Measurements from ENCODE around the gene RCCD1.
"Not testable (repeated sequence)": the region's sequence is repeated elsewhere in the genome, so short reads cannot be mapped to it uniquely, and the experiment has no call there.

RCCD1 gene

DNA sequence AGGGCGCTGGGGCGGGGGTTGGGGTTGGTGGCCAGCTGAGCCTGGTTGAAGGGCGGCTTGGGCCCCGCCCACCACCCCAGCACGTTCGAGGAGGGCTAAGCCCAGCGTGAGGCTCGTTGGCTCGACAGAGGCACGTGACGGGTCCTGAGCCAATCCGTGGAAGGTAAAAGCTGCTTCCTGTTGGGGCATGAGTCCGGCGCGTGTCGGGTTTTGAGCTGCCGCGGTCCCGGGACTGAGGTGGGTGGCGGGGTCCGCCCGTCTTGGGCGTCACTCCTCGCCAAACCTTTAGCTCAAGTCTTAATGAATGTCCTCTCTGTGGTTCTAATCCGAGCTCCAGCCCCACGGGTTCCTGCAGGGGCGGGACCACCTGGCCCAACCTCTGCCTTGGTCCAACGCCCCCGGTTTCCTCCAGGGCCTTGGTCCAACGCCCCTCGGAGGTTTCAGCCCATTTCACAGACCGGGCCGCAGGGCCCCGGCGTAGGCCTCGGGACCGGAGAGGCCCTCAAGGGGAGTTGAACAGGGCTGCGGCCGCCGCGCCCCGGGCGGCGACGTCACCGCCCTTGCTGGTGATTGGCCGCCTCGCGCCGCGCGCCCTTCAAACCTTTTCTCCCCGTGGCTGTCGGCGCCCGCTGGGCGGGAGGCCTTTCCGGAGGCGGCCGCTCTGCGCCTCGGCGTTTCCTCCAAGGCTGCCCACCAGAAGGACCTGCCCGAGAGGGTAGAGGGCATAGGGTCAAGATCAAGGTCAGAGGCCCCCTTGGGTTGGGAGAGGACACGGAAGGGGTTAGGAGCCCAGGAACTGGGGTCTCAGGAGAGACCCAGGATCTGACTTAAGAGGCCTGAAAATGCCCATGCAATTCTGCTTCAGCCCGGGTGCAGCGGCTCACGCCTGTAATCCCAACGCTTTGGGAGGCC, at the start of gene RCCD1:
Gene RCCD1 (plus strand): TSS at position 173 of the 912 bp plus-strand sequence. CDS start 1,851 bp downstream, outside the sequence.
- DNase-seq (ENCODE audit: low spot score): peak; percentile 95

- no peak for DNase-seq (ENCODE audit: low spot score)
These were observed 49.1 kb upstream of the RCCD1 start for GRCh38 chr15:90905306-90906180.

DNA sequence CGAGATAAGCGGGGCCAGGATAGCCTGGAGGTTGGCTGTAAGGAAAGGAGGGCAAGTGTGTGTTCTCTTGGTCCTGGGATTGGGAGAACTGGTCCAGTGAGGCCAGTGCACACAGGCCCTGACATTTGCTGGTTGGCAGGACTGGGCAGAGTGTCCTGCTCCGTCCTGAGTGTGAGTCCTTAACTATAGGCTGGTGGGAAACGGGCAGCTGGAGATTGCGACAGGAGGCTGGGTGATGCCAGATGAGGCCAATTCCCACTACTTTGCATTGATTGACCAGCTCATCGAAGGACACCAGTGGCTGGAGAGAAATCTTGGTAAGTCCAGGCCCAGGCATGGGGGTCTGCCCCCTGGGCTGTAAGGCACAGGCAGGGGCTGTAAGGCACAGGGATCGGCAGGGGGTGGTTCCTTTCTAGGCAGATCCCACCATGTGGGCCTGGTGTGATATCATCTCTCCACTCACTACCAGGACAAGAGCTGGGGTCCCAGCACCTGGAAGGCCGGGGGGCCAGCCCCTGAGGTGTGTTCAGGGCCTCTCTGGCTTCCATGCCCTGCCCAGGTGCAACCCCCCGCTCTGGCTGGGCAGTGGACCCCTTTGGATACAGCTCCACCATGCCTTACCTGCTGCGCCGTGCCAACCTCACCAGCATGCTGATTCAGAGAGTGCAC, 48.4 kb upstream of the RCCD1 start:
- DNase-seq (ENCODE audit: low spot score): no peak

GRCh38 chr15:90907051-90907660, 47.5 kb upstream of the RCCD1 start:
- DNase-seq (ENCODE audit: low spot score): no peak

- no peak for DNase-seq (ENCODE audit: low spot score)
These were observed 46.7 kb upstream of the RCCD1 start for GRCh38 chr15:90907838-90908507.

DNA sequence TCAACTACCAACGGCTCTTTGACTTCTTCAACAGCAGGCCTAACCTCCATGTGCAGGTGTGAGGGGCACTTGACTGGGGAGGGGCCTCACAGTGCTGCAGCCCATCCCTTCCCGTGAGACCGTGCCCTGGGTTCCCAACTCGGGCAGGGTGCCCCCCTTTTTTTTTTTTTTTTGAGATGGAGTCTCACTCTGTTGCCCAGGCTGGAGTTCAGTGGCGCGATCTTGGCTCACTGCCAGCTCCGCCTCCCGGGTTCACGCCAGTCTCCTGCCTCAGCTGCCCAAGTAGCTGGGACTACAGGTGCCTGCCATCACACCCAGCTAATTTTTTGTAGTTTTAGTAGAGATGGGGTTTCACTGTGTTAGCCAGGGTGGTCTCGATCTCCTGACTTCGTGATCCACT, 45.2 kb upstream of the RCCD1 start:
- not testable (repeated sequence) for DNase-seq (ENCODE audit: low spot score)

GRCh38 chr15:90909976-90910375, 44.7 kb upstream of the RCCD1 start:
- no peak for DNase-seq (ENCODE audit: low spot score)

GRCh38 chr15:90910441-90911301, 44.0 kb upstream of the RCCD1 start:
- no peak for DNase-seq (ENCODE audit: low spot score)

DNA sequence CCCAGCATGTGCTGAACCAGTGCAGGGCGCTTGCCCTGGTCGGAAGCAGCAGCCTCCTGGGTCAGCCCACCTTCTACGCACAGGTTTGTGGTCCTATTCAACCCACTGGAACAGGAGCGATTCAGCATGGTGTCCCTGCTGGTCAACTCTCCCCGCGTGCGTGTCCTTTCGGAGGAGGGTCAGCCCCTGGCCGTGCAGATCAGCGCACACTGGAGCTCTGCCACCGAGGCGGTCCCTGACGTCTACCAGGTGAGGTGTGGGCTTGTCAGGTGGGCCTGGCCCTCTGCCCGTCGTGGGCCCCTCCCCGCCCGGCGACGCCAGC, 43.4 kb upstream of the RCCD1 start:
- no peak for DNase-seq (ENCODE audit: low spot score)

- DNase-seq (ENCODE audit: low spot score): no peak
These were observed 42.5 kb upstream of the RCCD1 start for GRCh38 chr15:90911906-90912769.

DNA sequence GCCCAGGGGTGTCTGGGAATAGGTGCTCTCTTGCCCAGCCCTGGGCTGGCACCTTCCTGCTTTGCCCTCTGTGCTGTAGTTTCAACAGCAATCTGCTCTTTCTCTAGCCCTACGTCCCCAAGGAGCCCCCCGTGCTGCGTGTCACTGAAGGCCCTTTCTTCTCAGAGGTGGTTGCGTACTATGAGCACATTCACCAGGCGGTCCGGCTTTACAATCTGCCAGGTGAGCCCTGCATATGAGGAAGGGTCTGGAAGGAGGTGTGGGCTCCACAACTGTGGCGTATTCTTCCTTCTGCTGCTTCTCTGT, 42.0 kb upstream of the RCCD1 start:
- no peak for DNase-seq (ENCODE audit: low spot score)

GRCh38 chr15:90913398-90913944, 41.2 kb upstream of the RCCD1 start:
- DNase-seq (ENCODE audit: low spot score): no peak

DNA sequence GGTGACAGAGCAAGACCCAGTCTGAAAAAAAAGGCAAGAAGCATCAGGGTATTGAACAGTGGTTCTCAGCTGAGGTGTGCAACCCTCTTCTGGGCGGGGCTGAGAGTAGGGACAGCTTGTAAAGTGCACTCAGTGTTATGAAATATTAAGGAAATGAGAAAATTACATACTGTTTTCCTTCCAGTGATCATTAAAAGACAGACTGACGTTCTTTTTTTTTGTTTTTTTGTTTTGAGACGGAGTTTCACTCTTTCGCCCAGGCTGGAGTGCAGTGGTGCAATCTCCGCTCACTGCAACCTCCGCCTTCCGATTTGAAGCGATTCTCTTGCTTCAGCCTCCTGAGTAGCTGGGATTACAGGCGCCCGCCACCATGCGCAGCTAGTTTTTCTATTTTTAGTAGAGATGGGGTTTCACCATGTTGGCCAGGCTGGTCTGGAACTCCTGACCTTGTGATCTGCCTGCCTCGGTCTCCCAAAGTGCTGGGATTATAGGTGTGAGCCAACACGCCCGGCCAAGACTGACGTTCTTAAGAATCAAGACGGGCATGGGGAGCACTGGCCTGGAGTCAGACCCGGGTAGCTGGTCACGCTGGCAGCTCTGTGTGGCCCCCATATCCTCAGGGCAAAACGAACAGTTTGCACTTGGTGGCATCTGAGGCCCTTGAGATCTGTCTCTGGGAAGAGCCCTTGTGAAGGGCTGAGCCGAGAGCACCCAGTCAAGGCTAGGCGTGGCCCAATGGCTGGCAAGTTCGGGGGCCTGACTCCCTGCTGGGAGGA, 40.2 kb upstream of the RCCD1 start:
- DNase-seq (ENCODE audit: low spot score): no peak

GRCh38 chr15:90915216-90915807, 39.4 kb upstream of the RCCD1 start:
- no peak for DNase-seq (ENCODE audit: low spot score)

GRCh38 chr15:90915808-90916440, 38.8 kb upstream of the RCCD1 start:
- no peak for DNase-seq (ENCODE audit: low spot score)

- DNase-seq (ENCODE audit: low spot score): no peak
These were observed 38.2 kb upstream of the RCCD1 start for GRCh38 chr15:90916461-90916860.

GRCh38 chr15:90917569-90917968, 37.1 kb upstream of the RCCD1 start:
- DNase-seq (ENCODE audit: low spot score): no peak

Measured in hematopoietic multipotent progenitor cell treated with erythropoietin and hydrocortisone succinate and interleukin-3 and kit ligand, for 15 days (in vitro differentiated cells).